OCI-LY1 (cell line): ENCODE measurements around the gene CHSY1.

Experiments
- CTCF ChIP-seq: fragments of 200-600 bp; sonication (generic), shearing (Covaris generic); IDR thresholded peaks from 2 replicates; pipeline ENCODE4 v1.5.1; 2017; ENCODE audit warnings: mild to moderate bottlenecking, antibody characterized with exemption, low read length, moderate library complexity, mixed read lengths
- EZH2 ChIP-seq: fragments of 200-600 bp; sonication (generic), shearing (Covaris generic); IDR thresholded peaks from 2 replicates; pipeline ENCODE4 v1.8.0; 2017; ENCODE audit warnings: borderline replicate concordance, mixed run types, mild to moderate bottlenecking, antibody characterized with exemption, low read length, moderate library complexity, mixed read lengths

GRCh38 chr15:101182215-101182614, 69.6 kb downstream of the CHSY1 start:
- TF ChIP-seq CTCF, result no peak
- no peak for TF ChIP-seq EZH2
